ENCODE measurements around the gene SELENOV.
"Not testable (repeated sequence)": the region's sequence is repeated elsewhere in the genome, so short reads cannot be mapped to it uniquely, and the experiment has no call there.

SELENOV gene

GRCh38 chr19:39514840-39515550, at the start of gene SELENOV:
SELENOV (plus strand) TSS chr19:39515139; CDS start chr19:39515213, 74 bp downstream.
- DNase-seq = peak; percentile 36

DNA sequence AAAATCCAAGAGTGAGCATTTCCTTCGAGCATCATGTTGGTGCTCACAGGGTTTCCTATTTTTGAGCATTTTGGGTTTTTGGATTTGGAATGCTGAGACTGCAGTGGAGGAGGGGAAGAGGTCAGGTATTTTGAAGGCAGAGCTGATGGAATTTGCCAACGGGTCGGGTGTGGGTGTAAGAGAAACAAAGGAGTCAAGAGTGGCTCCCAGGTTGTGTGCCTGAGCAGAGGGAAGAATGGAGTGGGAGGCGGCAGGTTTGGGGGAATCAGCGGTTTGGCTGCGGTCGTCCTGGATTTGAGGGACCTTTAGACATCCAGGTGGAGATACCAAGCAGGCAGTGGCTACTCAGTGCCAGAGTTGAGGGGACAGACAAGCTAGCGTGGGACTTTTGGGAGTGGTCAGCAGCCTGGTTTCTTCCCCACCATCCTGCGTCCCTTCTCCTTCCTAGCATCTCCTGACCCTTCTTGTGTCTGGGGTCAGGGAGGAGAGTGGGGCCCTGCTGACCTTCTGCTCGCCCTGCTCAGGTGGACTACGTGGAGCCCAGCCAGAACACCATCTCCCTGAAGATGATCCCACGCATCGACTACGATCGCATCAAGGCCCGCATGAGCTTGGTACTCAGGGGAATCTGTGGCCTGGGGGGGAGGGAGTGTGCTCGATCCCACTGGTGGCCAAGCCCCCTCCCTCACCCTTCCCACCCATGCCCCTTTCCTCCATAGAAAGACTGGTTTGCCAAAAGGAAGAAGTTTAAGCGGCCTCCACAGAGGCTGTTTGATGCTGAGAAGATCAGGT, 48.8 kb upstream of the SELENOV start:
- no peak for DNase-seq

- no peak for DNase-seq
Observed at GRCh38 chr19:39467941-39468340, 47.0 kb upstream of the SELENOV start.

- no peak for DNase-seq
Observed at GRCh38 chr19:39469036-39469435, 45.9 kb upstream of the SELENOV start.

GRCh38 chr19:39469567-39469966, 45.4 kb upstream of the SELENOV start:
- no peak for DNase-seq

DNA sequence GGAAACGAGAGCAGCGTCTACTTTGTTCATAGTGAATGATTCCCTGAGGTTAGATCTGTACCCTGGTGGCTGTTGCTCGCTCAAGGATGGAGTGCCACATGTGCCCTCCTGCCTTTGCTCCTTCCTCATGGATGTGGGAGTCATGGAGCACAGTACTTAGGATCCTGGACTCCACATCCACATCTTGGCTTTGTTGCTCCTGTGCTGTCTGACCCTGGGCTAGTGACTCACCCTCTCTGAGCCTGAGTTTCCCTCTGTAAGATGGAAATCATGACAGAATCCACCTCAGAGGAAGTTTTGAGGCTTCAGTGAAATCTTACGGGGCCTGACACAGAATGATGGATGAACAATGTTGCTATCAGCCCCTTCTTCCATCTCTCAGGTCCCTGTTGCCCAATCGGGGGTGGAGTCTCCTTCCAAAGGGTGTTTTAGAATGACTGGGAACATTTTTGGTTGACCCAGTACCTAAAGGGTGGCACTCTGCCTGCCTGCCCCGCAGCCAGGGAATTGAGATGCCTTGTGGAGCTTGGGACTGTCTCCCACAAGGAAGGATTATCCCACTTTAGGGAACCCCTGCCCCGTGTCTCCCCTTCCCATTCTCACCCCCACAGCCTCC, 44.1 kb upstream of the SELENOV start:
- DNase-seq = no peak

- DNase-seq = no peak
Observed at GRCh38 chr19:39471756-39472536, 43.0 kb upstream of the SELENOV start.

GRCh38 chr19:39472746-39473442, 42.0 kb upstream of the SELENOV start:
- DNase-seq = no peak

- no peak for DNase-seq
Observed at GRCh38 chr19:39473443-39473960, 41.4 kb upstream of the SELENOV start.

DNA sequence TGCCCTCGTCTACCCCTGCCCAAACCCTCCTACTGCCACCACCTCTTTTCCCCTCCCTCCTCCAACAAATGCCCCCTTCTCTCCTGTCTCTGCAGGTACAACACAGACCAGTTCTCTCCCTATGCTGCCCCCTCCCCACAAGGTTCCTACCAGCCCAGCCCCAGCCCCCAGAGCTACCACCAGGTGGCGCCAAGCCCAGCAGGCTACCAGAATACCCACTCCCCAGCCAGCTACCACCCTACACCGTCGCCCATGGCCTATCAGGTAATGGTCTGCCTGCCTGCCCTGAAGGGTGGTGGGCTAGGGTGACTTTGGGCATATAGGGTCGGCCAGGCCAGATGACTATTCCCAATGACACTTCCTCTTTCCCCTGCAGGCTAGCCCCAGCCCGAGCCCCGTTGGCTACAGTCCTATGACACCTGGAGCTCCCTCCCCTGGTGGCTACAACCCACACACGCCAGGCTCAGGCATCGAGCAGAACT, 40.8 kb upstream of the SELENOV start:
- DNase-seq = peak; percentile 82

DNA sequence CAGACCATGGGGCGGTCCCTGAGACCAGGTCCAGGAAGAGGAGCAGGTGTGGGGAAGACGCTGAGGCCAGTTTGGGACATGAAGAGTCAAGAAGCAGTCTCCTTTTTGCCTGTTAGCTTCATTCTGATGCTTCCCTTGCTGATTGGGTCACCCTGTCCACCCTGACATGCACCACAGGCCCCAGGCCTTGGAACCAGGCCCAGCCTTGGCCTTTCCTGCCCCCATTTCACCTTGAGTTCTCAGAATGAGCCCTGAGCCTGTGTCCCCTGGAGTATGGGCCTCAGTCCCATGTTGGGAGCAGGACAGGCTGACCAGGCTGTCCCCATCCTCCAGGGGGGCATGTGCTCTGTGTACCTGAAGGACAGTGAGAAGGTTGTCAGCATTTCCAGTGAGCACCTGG, 39.2 kb upstream of the SELENOV start:
- no peak for DNase-seq

GRCh38 chr19:39479319-39479801, 35.6 kb upstream of the SELENOV start:
- DNase-seq = not testable (repeated sequence)

- DNase-seq = no peak
Observed at GRCh38 chr19:39479916-39480315, 35.0 kb upstream of the SELENOV start.

- DNase-seq = peak; percentile 99
Observed at GRCh38 chr19:39480337-39481228, 34.4 kb upstream of the SELENOV start, which contains the start of gene TIMM50. TIMM50 (plus strand) TSS chr19:39480838; CDS start chr19:39480854, 16 bp downstream.

DNA sequence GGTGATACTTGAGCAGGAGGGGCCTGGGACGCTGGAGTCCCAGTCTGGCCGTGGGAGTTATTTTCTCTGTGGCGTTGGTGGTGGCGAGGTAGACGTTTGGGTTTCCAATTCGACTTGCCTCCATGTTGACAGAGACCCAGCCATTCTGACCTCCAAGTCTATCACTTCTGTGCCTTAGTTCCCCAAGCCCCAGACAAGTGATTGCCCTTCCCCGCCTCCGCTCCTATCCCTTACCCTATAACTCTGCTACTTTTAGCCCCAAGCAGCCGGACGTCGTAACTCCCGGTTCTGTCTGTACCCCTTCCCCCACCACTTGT, 33.8 kb upstream of the SELENOV start:
- no peak for DNase-seq

DNA sequence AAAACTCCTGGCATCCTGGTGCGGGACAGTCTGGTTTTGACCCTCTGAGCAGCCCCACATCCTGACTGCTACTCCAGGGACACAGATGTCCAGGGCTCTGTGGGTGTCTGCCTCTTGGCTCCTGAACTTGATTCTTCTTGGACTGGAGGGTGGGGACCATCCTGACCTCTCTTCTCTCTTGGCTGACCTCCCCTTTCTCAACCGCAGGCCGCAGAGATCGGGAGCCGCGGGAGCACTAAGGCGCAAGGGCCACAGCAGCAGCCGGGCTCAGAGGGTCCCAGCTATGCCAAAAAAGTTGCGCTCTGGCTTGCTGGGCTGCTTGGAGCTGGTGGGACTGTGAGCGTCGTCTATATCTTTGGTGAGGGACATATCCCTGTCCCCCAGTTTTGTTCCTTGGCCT, 33.3 kb upstream of the SELENOV start:
- DNase-seq = no peak

DNA sequence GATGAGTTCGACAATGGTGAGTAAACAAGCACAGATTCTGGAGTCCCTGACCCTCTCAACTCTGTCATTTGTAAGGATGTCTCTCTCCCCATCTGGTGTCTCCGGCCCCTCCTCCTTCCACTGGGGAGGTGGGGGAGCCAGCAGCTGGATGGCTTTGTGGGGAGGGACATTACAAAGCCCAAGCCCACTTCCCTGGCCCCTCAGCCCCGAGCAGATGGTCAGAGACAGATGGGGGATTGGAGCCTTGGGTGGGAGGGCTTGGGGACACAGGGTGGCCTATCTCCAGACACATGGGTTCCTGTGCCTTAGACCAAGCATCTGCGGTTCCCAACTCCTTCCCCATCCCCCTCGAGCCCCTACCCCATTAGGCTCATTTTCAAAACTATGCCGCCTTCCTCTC, 31.8 kb upstream of the SELENOV start:
- DNase-seq = no peak

DNA sequence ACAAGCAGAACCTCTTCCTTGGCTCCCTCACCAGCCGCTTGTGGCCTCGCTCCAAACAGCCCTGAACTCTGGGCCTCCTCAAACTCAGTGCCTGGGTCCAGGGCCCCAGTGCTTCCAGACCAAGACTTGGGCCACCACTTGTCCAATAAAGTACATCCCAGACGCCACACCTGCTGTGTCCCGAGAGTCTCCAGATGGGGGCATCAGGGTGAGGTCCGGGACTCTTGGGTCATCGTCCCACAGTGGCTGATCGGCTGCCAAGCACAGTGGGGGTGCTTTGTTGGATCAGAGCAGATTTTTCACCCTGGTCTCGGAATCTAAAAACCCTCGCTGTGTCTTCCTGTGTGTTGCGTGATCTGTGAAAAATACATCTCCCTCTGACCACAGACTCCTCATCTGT, 25.2 kb upstream of the SELENOV start:
- DNase-seq = no peak

DNA sequence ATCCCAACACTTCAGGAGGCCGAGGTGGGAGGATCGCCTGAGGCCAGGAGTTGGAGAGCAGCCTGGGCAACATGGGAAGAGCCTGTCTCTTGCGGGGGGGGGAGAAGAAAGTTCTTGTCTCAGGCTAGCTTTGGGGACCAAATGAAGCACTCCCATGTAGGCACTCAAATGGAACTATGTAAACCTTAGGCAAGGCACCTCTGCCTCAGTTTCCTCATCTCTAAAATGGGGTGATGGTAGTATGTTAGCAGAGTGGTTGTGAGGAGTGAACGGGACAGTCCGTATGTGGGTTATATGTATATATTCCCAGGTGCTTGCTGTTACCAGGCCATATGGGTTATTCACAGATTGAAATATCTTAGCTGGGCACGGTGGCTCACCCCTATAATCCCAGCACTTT, 22.7 kb upstream of the SELENOV start:
- DNase-seq = no peak

GRCh38 chr19:39492788-39493187, 22.2 kb upstream of the SELENOV start:
- no peak for DNase-seq

DNA sequence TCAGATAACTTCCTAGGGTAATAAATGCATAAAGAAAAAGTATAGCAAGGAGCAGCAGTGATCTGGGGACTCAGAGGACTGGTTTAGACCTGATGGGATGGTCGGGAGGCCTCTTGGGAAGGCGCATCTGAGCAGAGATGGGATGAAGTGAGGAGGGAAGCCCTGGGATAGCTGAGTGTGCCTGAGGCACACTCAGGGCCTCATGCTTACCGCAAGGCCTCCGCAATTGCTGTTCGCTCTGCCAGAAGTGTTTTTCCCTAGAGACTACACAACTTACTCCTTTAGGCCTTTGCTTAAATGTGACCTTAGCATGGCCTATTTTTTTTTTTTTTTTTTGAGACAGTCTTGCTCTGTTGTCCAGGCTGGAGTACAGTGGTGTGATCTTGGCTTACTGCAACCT, 20.3 kb upstream of the SELENOV start:
- DNase-seq = no peak

Measured in activated naive CD4-positive, alpha-beta T cell treated with anti-CD3 and anti-CD28 coated beads, Interleukin-2, amount 50 U/mL, for 16 hours (primary cell).